ENCODE data around the gene LTBP2. TPM values are rescaled to one million over a fixed set of nuclear protein-coding genes. Genes with fewer than 3 reads are reported as not detected.
A peak's percentile ranks its signal among the peaks of the same experiment; 100 is the strongest.

The LTBP2 gene
- total and polyA plus RNA-seq, 2 of the 8 experiments (the other 6 are each of a cell fraction or from before 2014, with no cell fraction given), result 0.48 to 0.89 TPM

- Histone ChIP-seq H3K9me3 (ENCODE audit: insufficient read depth in 2 of 2, low read depth in 1 of 2, low read length in 1 of 2) (no peaks in the 10 kb centered on the region), H4K5ac (ENCODE audit: insufficient read length, low read depth, low read length) (peak within 1 kb of the TSS; percentile 89), H4K91ac (replicated peaks; ENCODE audit: insufficient read length, low read length) (peak within 1 kb of the TSS; percentile 83), H3K36me3 (ENCODE audit: control insufficient read depth in 2 of 4, insufficient read depth in 4 of 4, low read length in 3 of 4) (peaks cover 0 to 9% (median 2%) of the 10 kb centered on the region in 4 experiments; a peak in 2 of 8 replicates), H3K4ac (replicated peaks; ENCODE audit: insufficient read length, low read depth, low read length) (no peak within 1 kb of the TSS), H3K9ac (replicated peaks in 1 of 4; ENCODE audit: extremely low read depth in 1 of 4, low read depth in 3 of 4, low read length in 3 of 4) (peak within 1 kb of the TSS; percentile 87 to 92 (median 88)), H3K79me1 (ENCODE audit: low read depth, low read length) (peaks cover 7% of the 10 kb centered on the region), H2AK5ac (ENCODE audit: low read depth, low read length) (no peak within 1 kb of the TSS), H3K27ac (ENCODE audit: low read depth, low read length) (peak within 1 kb of the TSS; percentile 86), H2BK120ac (replicated peaks; ENCODE audit: low read depth, low read length) (no peak within 1 kb of the TSS), H2BK15ac (ENCODE audit: low read length) (no peak within 1 kb of the TSS), H2AFZ (ENCODE audit: low read length) (peak within 1 kb of the TSS; percentile 68; the same call in 1 of the 2 replicates), H3K23me2 (ENCODE audit: low read depth, low read length) (peaks cover 12% of the 10 kb centered on the region), H3K4me2 (ENCODE audit: insufficient read depth in 1 of 2, low read depth in 2 of 2, low read length in 2 of 2) (peak within 1 kb of the TSS; percentile 85 to 89), H3K79me2 (ENCODE audit: control insufficient read depth in 1 of 2, insufficient read depth in 2 of 2, low read length in 2 of 2) (peaks cover 0 to 55% of the 10 kb centered on the region in 2 experiments; a peak in 3 of 4 replicates), H3K4me3 (ENCODE audit: extremely low read depth in 1 of 4, insufficient read depth in 2 of 4, low read depth in 3 of 4, low read length in 4 of 4) (peak within 1 kb of the TSS; percentile 73 to 99 (median 95)), H3K18ac (ENCODE audit: extremely low read depth, low read length) (peak within 1 kb of the TSS; percentile 94), H2BK5ac (ENCODE audit: low read depth, low read length) (peak within 1 kb of the TSS; percentile 95), H3K23ac (ENCODE audit: insufficient read length) (no peak within 1 kb of the TSS), H3K14ac (ENCODE audit: insufficient read length) (no peak within 1 kb of the TSS), H3K56ac (replicated peaks; ENCODE audit: insufficient read length, low read depth, low read length) (no peak within 1 kb of the TSS), H4K8ac (ENCODE audit: extremely low read depth, insufficient read depth, low read length) (peak within 1 kb of the TSS; percentile 95; the same call in 1 of the 2 replicates), H2BK20ac (ENCODE audit: low read length) (no peak within 1 kb of the TSS), H3K4me1 (replicated peaks in 1 of 4; ENCODE audit: control insufficient read depth in 3 of 4, insufficient read depth in 4 of 4, low read length in 3 of 4) (peaks cover 0 to 6% (median 2%) of the 10 kb centered on the region in 4 experiments; a peak in 4 of 7 replicates), H2BK12ac (ENCODE audit: low read depth, low read length) (peak within 1 kb of the TSS; percentile 88; the same call in 1 of the 2 replicates), H3K27me3 (replicated peaks in 1 of 4; ENCODE audit: control insufficient read depth in 3 of 4, extremely low read depth in 1 of 4, insufficient read depth in 3 of 4, low read length in 3 of 4) (no peaks in the 10 kb centered on the region), H4K20me1 (replicated peaks in 1 of 2; ENCODE audit: control insufficient read depth in 1 of 2, insufficient read depth in 2 of 2, low read length in 2 of 2) (peaks cover 0 to 6% of the 10 kb centered on the region in 2 experiments)
- FAIRE-seq (no peak), DNase-seq (ENCODE audit: low read depth in 1 of 2, low spot score in 2 of 2) (no peak)
- CTCF ChIA-PET (ENCODE audit: partially characterized antibody), result interaction anchor here (0.7 to 3.5 kb wide), 5 partner anchors 9 to 145 kb away, joined by 3 to 13 read pairs (median 3); partner anchors contain the start of gene VRTN
- WGBS, 2 experiments (ENCODE audit: extremely low coverage in 1 of 2, insufficient coverage in 1 of 2, insufficient read length in 1 of 2, insufficient replicate concordance in 2 of 2, low coverage in 1 of 2, low lambda C conversion rate in 2 of 2, missing lambda C conversion rate in 1 of 2), result 2% methylated on average over 30 of the region's 35 CpGs; no CpG with 5 or more reads in 1 of the 2 experiments
- POLR2A ChIA-PET (ENCODE audit: partially characterized antibody), result interaction anchor here (0.7 to 2.4 kb wide), 10 partner anchors 12 to 279 kb away, joined by 3 to 8 read pairs (median 4); partner anchors contain the start of gene ABCD4
- TF ChIP-seq ASH2L (IDR thresholded peaks at IDR 0.05; ENCODE audit: low read length) (no peak), SP1 (IDR thresholded peaks at IDR 0.05; ENCODE audit: low read depth, low read length) (no peak), SIRT6 (IDR thresholded peaks at IDR 0.05; ENCODE audit: low read length) (no peak), CBX8 (IDR thresholded peaks at IDR 0.05; ENCODE audit: borderline replicate concordance, low read depth, low read length) (no peak), SP2 (IDR thresholded peaks at IDR 0.05; ENCODE audit: low read length) (no peak), ATF2 (IDR thresholded peaks at IDR 0.05; ENCODE audit: low read length) (no peak), RFX5 (IDR thresholded peaks at IDR 0.05; ENCODE audit: borderline replicate concordance, low read depth, low read length) (no peak), SRF (IDR thresholded peaks at IDR 0.05; ENCODE audit: low read depth, low read length) (no peak), GABPA (IDR thresholded peaks at IDR 0.05; ENCODE audit: borderline replicate concordance, insufficient read depth, low read length) (no peak), TAF1 (IDR thresholded peaks at IDR 0.05; ENCODE audit: low read depth, low read length) (peak; percentile 79), SIX5 (IDR thresholded peaks at IDR 0.05; ENCODE audit: low read depth, low read length) (no peak), NRF1 (IDR thresholded peaks at IDR 0.05; ENCODE audit: low read depth, low read length) (no peak)
Observed at GRCh38 chr14:74492776-74493342, 119.2 kb downstream of the LTBP2 start, which contains the start of gene NPC2. Gene NPC2 (minus strand): TSS chr14:74493305. CDS start chr14:74493274, 31 bp downstream.

Measured in H1 (cell line).